ENCODE results near the gene CYP4F12. TPM values are rescaled to one million over a fixed set of nuclear protein-coding genes. Genes with fewer than 3 reads are reported as not detected.
"Not testable (repeated sequence)": the region's sequence is repeated elsewhere in the genome, so short reads cannot be mapped to it uniquely, and the experiment has no call there.

The CYP4F12 gene
- polyA plus RNA-seq, 2 of the 4 experiments (the other 2 are of a cell fraction) = 6.3 to 12.8 TPM

GRCh38 chr19:15650123-15650522 is 22.8 kb upstream of the CYP4F12 start:
- ATAC-seq; H3K4me3 ChIP-seq; H3K4me1 ChIP-seq; H3K4me2 ChIP-seq; H3K27ac ChIP-seq; POLR2A ChIA-PET; H3K9me3 ChIP-seq; FAIRE-seq; DNase-seq (ENCODE audit: low read depth in 1 of 2, low spot score in 1 of 2); CTCF ChIA-PET: not testable (repeated sequence)
- TF ChIP-seq ZFP36 (IDR thresholded peaks at IDR 0.05; ENCODE audit: borderline replicate concordance, partially characterized antibody) = peak; percentile 10

GRCh38 chr19:15651791-15652190 is 21.1 kb upstream of the CYP4F12 start:
- no peak for ATAC-seq
- Histone ChIP-seq H3K27ac (no peak overlapping the region), H3K4me3 (no peak overlapping the region), H3K9me3 (no peaks in the 10 kb centered on the region), H3K4me2 (no peak overlapping the region), H3K4me1 (no peaks in the 10 kb centered on the region)
- TF ChIP-seq RARB (CRISPR knock-in tag; IDR thresholded peaks at IDR 0.05) = no peak
- TF ChIP-seq RAD21 (conservative IDR thresholded peaks at IDR 0.05 in 1 of 2, IDR thresholded peaks at IDR 0.05 in 1 of 2) = no peak
- TF ChIP-seq ESRRA (IDR thresholded peaks at IDR 0.05; ENCODE audit: borderline replicate concordance, low read length) = no peak
- TF ChIP-seq TP53 (CRISPR knock-in tag; IDR thresholded peaks at IDR 0.05) = no peak
- TF ChIP-seq POLR2AphosphoS2 (conservative IDR thresholded peaks at IDR 0.05; ENCODE audit: low read length) = no peak
- no peak for TF ChIP-seq ZNF302 (CRISPR knock-in tag; IDR thresholded peaks at IDR 0.05)
- ChIA-PET CTCF (no interaction called here), POLR2A (no interaction called here)
- WGBS (ENCODE audit: missing lambda C conversion rate) = 63% methylated on average over 3 of the region's 3 CpGs
- no peak for DNase-seq (ENCODE audit: low read depth in 1 of 2, low spot score in 1 of 2)
- no peak for FAIRE-seq

GRCh38 chr19:15652559-15653278 is 20.2 kb upstream of the CYP4F12 start:
- TF ChIP-seq REST (IDR thresholded peaks at IDR 0.05) (peak; percentile 64), GATA3 (IDR thresholded peaks at IDR 0.05; ENCODE audit: borderline replicate concordance) (no peak)
- no peaks in the 10 kb centered on the region for H3K4me1 ChIP-seq
- DNase-seq (ENCODE audit: low read depth in 1 of 2, low spot score in 1 of 2) = no peak
- POLR2A ChIA-PET = no interaction called here
- H3K4me3 ChIP-seq = no peak overlapping the region
- WGBS (ENCODE audit: missing lambda C conversion rate) = 81% methylated on average over 3 of the region's 8 CpGs
- CTCF ChIA-PET = no interaction called here
- no peak for FAIRE-seq
- ATAC-seq = no peak
- H3K4me2 ChIP-seq = no peak overlapping the region
- no peak overlapping the region for H3K27ac ChIP-seq
- no peaks in the 10 kb centered on the region for H3K9me3 ChIP-seq

GRCh38 chr19:15656467-15656866 is 16.4 kb upstream of the CYP4F12 start:
- no peak overlapping the region for H3K4me2 ChIP-seq
- TF ChIP-seq CBX8 (IDR thresholded peaks at IDR 0.05) (no peak), HOXA7 (CRISPR knock-in tag; IDR thresholded peaks at IDR 0.05) (no peak), HMGXB4 (CRISPR knock-in tag; IDR thresholded peaks at IDR 0.05; ENCODE audit: borderline replicate concordance) (no peak), EP300 (IDR thresholded peaks at IDR 0.05) (no peak), RNF2 (IDR thresholded peaks at IDR 0.05; ENCODE audit: borderline replicate concordance, low read depth) (no peak), SMC3 (IDR thresholded peaks at IDR 0.05) (no peak), FOXS1 (CRISPR knock-in tag; IDR thresholded peaks at IDR 0.05) (no peak), USF2 (IDR thresholded peaks at IDR 0.05) (no peak), ZSCAN20 (CRISPR knock-in tag; IDR thresholded peaks at IDR 0.05) (no peak), RCOR1 (IDR thresholded peaks at IDR 0.05; ENCODE audit: low read depth, low read length) (no peak), RAD21 (conservative IDR thresholded peaks at IDR 0.05 in 1 of 2, IDR thresholded peaks at IDR 0.05 in 1 of 2) (no peak), NFE2L2 (conservative IDR thresholded peaks at IDR 0.05; ENCODE audit: low read length) (no peak), SREBF2 (IDR thresholded peaks at IDR 0.05) (no peak), PBX3 (IDR thresholded peaks at IDR 0.05) (no peak), TFCP2L1 (CRISPR knock-in tag; IDR thresholded peaks at IDR 0.05) (no peak)
- H3K9me3 ChIP-seq = no peaks in the 10 kb centered on the region
- no peak for FAIRE-seq
- ATAC-seq = no peak
- DNase-seq (ENCODE audit: low read depth in 1 of 2, low spot score in 1 of 2) = no peak
- no peaks in the 10 kb centered on the region for H3K4me1 ChIP-seq
- ChIA-PET POLR2A (no interaction called here), CTCF (interaction anchor here (0.8 kb wide), 1 partner anchor 70 kb away, joined by 3 read pairs; no protein-coding TSS in a partner anchor)
- no peak overlapping the region for H3K4me3 ChIP-seq
- no peak overlapping the region for H3K27ac ChIP-seq
